ENCODE results near the gene COQ8A. TPM values are rescaled to one million over a fixed set of nuclear protein-coding genes. Genes with fewer than 3 reads are reported as not detected.
"Not testable (repeated sequence)": the region's sequence is repeated elsewhere in the genome, so short reads cannot be mapped to it uniquely, and the experiment has no call there.

Gene COQ8A
- total RNA-seq, 2 experiments from 2014 or later, result 27.2 to 28.5 TPM

- H3K27me3 Mint-ChIP-seq, result no peaks in the 10 kb centered on the region
- no peak for DNase-seq
- peaks cover 2% of the 10 kb centered on the region for H3K9me3 Mint-ChIP-seq
- H3K27ac Mint-ChIP-seq, result no peak overlapping the region
- H3K36me3 Mint-ChIP-seq, result peaks cover 19% of the 10 kb centered on the region
- no peak overlapping the region for H3K4me3 Mint-ChIP-seq
- H3K4me1 Mint-ChIP-seq, result peaks cover 16% of the 10 kb centered on the region
Measured at GRCh38 chr1:226954337-226954736, 14.2 kb downstream of the COQ8A start.

GRCh38 chr1:226954777-226955176, 14.7 kb downstream of the COQ8A start:
- H3K27ac Mint-ChIP-seq, result no peak overlapping the region
- peaks cover 2% of the 10 kb centered on the region for H3K9me3 Mint-ChIP-seq
- H3K36me3 Mint-ChIP-seq, result peaks cover 19% of the 10 kb centered on the region
- peaks cover 16% of the 10 kb centered on the region for H3K4me1 Mint-ChIP-seq
- no peaks in the 10 kb centered on the region for H3K27me3 Mint-ChIP-seq
- no peak overlapping the region for H3K4me3 Mint-ChIP-seq
- no peak for DNase-seq

GRCh38 chr1:226955857-226956256, 15.8 kb downstream of the COQ8A start:
- peaks cover 16% of the 10 kb centered on the region for H3K4me1 Mint-ChIP-seq
- not testable (repeated sequence) for H3K4me3 Mint-ChIP-seq, H3K27ac Mint-ChIP-seq, DNase-seq, H3K27me3 Mint-ChIP-seq, H3K9me3 Mint-ChIP-seq
- H3K36me3 Mint-ChIP-seq, result peaks cover 23% of the 10 kb centered on the region

GRCh38 chr1:226956942-226957713, 17.0 kb downstream of the COQ8A start:
- no peak for DNase-seq
- H3K9me3 Mint-ChIP-seq, result peaks cover 2% of the 10 kb centered on the region
- H3K4me3 Mint-ChIP-seq, result no peak overlapping the region
- no peak overlapping the region for H3K27ac Mint-ChIP-seq
- H3K36me3 Mint-ChIP-seq, result peaks cover 23% of the 10 kb centered on the region
- peaks cover 11% of the 10 kb centered on the region for H3K4me1 Mint-ChIP-seq
- no peaks in the 10 kb centered on the region for H3K27me3 Mint-ChIP-seq

- Mint-ChIP-seq H3K36me3 (peaks cover 23% of the 10 kb centered on the region), H3K27ac (no peak overlapping the region), H3K4me1 (peaks cover 10% of the 10 kb centered on the region), H3K27me3 (no peaks in the 10 kb centered on the region), H3K4me3 (no peak overlapping the region), H3K9me3 (peaks cover 2% of the 10 kb centered on the region)
- no peak for DNase-seq
Measured at GRCh38 chr1:226957714-226958113, 17.6 kb downstream of the COQ8A start.

GRCh38 chr1:226958300-226958699, 18.2 kb downstream of the COQ8A start:
- peaks cover 10% of the 10 kb centered on the region for H3K4me1 Mint-ChIP-seq
- peaks cover 2% of the 10 kb centered on the region for H3K9me3 Mint-ChIP-seq
- H3K36me3 Mint-ChIP-seq, result peaks cover 23% of the 10 kb centered on the region
- no peak overlapping the region for H3K4me3 Mint-ChIP-seq
- no peak overlapping the region for H3K27ac Mint-ChIP-seq
- DNase-seq, result no peak
- H3K27me3 Mint-ChIP-seq, result no peaks in the 10 kb centered on the region

GRCh38 chr1:226960256-226960655, 20.2 kb downstream of the COQ8A start:
- peaks cover 18% of the 10 kb centered on the region for H3K36me3 Mint-ChIP-seq
- H3K4me3 Mint-ChIP-seq, result no peak overlapping the region
- H3K9me3 Mint-ChIP-seq, result peaks cover 2% of the 10 kb centered on the region
- no peak for DNase-seq
- H3K27me3 Mint-ChIP-seq, result no peaks in the 10 kb centered on the region
- no peak overlapping the region for H3K27ac Mint-ChIP-seq
- peaks cover 8% of the 10 kb centered on the region for H3K4me1 Mint-ChIP-seq

GRCh38 chr1:226960944-226961765, 21.1 kb downstream of the COQ8A start:
- Mint-ChIP-seq H3K4me1 (peaks cover 8% of the 10 kb centered on the region), H3K27me3 (no peaks in the 10 kb centered on the region), H3K36me3 (peaks cover 16% of the 10 kb centered on the region), H3K4me3 (no peak overlapping the region), H3K27ac (no peak overlapping the region), H3K9me3 (no peaks in the 10 kb centered on the region)
- DNase-seq, result no peak

GRCh38 chr1:226962421-226963391, 22.6 kb downstream of the COQ8A start:
- Mint-ChIP-seq H3K4me3 (no peak overlapping the region), H3K9me3 (no peaks in the 10 kb centered on the region), H3K27ac (no peak overlapping the region), H3K27me3 (no peaks in the 10 kb centered on the region), H3K4me1 (peaks cover 6% of the 10 kb centered on the region), H3K36me3 (peaks cover 15% of the 10 kb centered on the region)
- DNase-seq, result no peak

- no peaks in the 10 kb centered on the region for H3K9me3 Mint-ChIP-seq
- DNase-seq, result no peak
- H3K36me3 Mint-ChIP-seq, result peaks cover 18% of the 10 kb centered on the region
- H3K4me1 Mint-ChIP-seq, result peaks cover 6% of the 10 kb centered on the region
- H3K27me3 Mint-ChIP-seq, result no peaks in the 10 kb centered on the region
- no peak overlapping the region for H3K4me3 Mint-ChIP-seq
- H3K27ac Mint-ChIP-seq, result no peak overlapping the region
Measured at GRCh38 chr1:226964068-226964425, 24.0 kb downstream of the COQ8A start.

- no peak for DNase-seq
- Mint-ChIP-seq H3K9me3 (no peaks in the 10 kb centered on the region), H3K4me1 (peaks cover 6% of the 10 kb centered on the region), H3K4me3 (no peak overlapping the region), H3K27me3 (no peaks in the 10 kb centered on the region), H3K36me3 (peaks cover 25% of the 10 kb centered on the region), H3K27ac (no peak overlapping the region)
Measured at GRCh38 chr1:226964611-226965486, 24.8 kb downstream of the COQ8A start.

- DNase-seq, result no peak
- Mint-ChIP-seq H3K9me3 (no peaks in the 10 kb centered on the region), H3K4me1 (peaks cover 5% of the 10 kb centered on the region), H3K27me3 (no peaks in the 10 kb centered on the region), H3K4me3 (no peak overlapping the region), H3K36me3 (peaks cover 25% of the 10 kb centered on the region), H3K27ac (no peak overlapping the region)
Measured at GRCh38 chr1:226965581-226966440, 25.7 kb downstream of the COQ8A start.

- H3K27ac Mint-ChIP-seq, result no peak overlapping the region
- peaks cover 27% of the 10 kb centered on the region for H3K36me3 Mint-ChIP-seq
- peaks cover 2% of the 10 kb centered on the region for H3K9me3 Mint-ChIP-seq
- peaks cover 2% of the 10 kb centered on the region for H3K4me1 Mint-ChIP-seq
- DNase-seq, result no peak
- H3K27me3 Mint-ChIP-seq, result no peaks in the 10 kb centered on the region
- no peak overlapping the region for H3K4me3 Mint-ChIP-seq
Measured at GRCh38 chr1:226966683-226967082, 26.6 kb downstream of the COQ8A start.

Data from activated naive CD8-positive, alpha-beta T cell treated with anti-CD3 and anti-CD28 coated beads for 36 hours (primary cell).